HG02623 (cell line): ENCODE results near the gene KCNQ2.

Experiments used
- ATAC-seq: cut with Tn5 transposase; IDR thresholded peaks from one replicate; pipeline ENCODE4 v1.9.1; 2021; ENCODE audit warnings: moderate library complexity; ENCODE audit not compliant: unreplicated experiment

Gene KCNQ2

DNA sequence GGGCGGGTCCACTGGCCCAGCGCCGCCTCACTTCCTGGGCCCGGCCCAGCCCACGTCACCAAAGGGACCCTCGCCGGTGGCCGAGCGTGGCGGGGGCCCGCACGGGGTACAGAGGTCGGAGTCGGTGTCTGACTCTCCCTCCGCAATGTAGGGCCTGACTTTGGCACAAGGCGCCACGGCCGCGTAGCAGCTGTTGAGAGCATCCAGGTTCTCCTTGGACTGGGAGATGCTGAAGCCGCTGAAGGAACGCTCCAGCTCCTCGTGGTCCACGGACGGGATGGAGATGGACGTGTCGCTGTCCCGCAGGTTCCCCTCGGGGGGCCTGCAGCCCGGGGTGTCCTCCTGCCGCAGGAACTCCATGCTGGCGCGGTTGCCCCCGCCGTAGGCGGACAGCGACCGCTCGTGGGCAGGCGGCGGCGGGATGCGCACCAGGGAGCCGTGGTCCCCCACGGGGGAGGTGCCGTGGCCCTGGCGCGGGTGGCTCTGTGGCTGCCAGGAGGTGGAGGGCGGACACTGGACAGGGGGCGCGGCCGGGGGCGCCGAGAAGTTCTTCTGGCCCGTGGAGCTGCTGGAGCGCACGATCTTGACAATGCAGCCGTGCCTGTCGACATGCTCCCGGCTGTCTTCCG, 65.7 kb downstream of the KCNQ2 start:
- no peak for ATAC-seq

- ATAC-seq, result no peak
Measured at GRCh38 chr20:63406011-63406410, 66.4 kb downstream of the KCNQ2 start.

GRCh38 chr20:63405102-63405730, 67.2 kb downstream of the KCNQ2 start:
- ATAC-seq, result no peak

- no peak for ATAC-seq
Measured at GRCh38 chr20:63404129-63405085, 68.0 kb downstream of the KCNQ2 start.

DNA sequence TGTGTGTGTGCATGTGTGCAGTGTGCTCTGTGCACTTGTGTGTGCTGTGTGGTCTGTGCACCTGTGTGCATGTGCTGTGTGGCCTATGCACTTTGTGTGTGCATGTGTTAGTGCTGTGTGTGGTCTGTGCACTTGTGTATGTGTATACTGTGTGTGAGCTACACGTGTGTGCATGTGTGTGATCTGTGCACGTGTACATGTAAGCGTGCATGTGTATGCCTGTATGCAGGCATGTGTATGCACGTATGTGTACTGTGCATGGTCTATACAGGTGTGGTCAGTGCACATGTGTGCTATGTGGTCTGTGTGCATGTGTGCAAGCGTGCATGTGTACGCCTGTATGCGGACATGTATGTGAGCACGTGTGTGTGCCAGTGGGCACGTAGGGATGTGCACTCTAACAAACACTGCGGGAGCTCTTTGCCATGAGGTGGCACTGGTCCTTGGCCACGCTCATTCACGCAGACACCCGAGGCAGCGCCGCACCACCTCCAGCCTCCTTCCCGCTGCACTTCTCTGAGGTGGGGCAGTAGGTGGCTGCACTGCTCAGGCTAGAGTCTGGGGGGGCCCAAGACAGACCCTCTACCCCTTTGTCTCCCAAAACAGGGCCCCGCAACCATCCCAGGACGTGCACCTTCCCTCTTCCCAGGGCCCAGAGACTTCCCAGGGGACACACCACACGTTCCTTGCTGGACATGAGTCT, 68.9 kb downstream of the KCNQ2 start:
- no peak for ATAC-seq

GRCh38 chr20:63402860-63403220, 69.6 kb downstream of the KCNQ2 start:
- no peak for ATAC-seq

DNA sequence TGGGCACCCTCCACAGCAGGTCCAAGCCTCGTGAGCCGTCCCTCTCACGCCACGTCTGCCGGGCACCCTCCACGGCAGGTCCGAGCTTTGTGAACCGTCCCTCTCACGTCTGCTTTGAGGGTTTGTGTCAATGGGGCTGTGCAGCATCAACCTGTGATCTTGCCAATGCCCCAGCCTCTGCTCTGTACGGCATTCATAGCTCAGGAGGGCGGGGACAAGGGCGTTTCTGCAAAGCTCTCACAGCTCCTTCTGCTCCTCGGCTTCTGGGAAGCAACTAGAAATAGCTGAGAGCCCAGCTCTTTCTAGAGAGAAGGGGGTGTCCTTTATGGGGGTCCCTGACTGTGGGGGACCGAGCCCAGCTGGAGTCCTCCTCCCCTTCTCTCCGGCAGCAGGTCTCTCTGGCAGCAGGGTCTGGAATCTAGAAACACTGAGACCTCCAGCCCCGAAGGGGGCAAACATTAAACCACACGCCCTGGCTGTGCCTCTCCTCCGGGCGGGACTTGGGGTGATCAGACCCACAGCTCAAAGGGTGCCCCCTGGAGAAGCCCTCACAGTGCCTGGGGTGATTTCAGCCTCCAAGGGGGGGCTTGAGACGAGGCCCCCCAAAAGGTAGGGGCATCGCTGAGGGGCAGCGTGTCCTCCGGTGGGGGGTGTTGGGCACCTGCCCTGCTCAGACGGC, 70.1 kb downstream of the KCNQ2 start:
- ATAC-seq, result no peak

- no peak for ATAC-seq
Measured at GRCh38 chr20:63401384-63402110, 70.9 kb downstream of the KCNQ2 start.

GRCh38 chr20:63400486-63401210, 71.8 kb downstream of the KCNQ2 start:
- no peak for ATAC-seq

- ATAC-seq, result no peak
Measured at GRCh38 chr20:63399596-63400375, 72.7 kb downstream of the KCNQ2 start.

DNA sequence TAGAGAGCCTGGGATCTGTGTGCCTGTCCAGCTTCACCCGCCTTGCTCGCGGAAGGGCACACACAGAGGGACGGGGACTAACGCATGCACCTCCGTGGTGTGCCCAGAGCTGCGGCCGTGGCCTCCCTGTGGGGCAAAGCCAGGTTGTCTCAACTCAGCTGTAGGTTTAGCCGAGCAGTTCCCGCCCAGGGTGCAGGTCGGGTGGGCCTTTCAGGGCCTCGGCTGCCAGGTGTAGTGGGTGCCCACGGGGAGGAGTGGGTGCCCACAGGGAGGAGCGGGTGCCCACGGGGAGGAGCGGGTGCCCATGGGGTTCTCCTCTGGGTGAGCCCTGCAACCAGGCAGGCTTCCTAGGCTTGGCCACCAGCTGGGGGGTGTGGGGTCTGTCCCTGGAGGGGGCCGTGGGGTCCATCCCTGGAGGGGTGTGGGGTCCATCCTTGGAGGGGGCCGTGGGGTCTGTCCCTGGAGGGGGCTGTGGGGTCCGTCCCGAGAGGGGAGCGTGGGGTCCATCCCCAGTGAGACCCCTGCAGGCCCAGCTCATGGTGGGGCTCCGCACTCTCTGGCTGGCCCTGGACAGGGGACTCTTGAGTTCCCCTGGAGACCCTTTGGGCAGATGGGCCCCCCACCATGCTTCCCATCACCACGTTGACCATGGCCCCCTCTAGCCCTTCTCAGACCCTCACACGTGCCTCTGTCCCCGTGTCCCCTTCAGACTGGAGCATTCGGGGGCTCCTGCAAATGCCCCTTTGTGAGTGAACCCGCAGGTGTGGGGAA, 73.5 kb downstream of the KCNQ2 start:
- no peak for ATAC-seq

GRCh38 chr20:63397946-63398450, 74.5 kb downstream of the KCNQ2 start:
- no peak for ATAC-seq

- ATAC-seq, result no peak
Measured at GRCh38 chr20:63397155-63397843, 75.2 kb downstream of the KCNQ2 start.

- ATAC-seq, result no peak
Measured at GRCh38 chr20:63396300-63396699, 76.2 kb downstream of the KCNQ2 start.

DNA sequence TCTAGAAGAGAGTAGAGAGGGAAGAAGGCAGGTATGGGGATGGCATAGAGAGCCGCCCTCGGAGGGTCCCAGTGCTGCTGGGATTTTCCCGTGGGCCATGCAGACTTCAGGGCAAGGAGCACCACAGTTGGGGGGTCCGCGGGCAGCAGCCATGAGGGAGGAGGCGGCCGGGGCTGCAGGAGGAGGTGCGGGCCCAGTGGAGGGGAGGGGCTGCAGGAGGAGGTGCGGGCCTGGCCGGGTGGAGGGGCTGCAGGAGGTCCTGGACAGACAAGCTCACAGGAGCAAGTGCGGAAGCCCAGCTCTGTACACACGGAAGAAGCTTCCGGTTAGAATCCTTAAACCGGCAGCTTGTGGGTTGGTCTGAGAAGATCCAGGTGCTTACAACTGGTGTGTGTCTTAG, 76.7 kb downstream of the KCNQ2 start:
- ATAC-seq, result no peak

GRCh38 chr20:63394920-63395455, 77.5 kb downstream of the KCNQ2 start:
- ATAC-seq, result no peak
